ENCODE data around the gene PBX3. TPM values are rescaled to one million over a fixed set of nuclear protein-coding genes. Genes with fewer than 3 reads are reported as not detected.

PBX3 gene
- polyA plus RNA-seq, 1 donor (not counting 4 experiments of a cell fraction or from before 2014, with no cell fraction given): 26.3 TPM

GRCh38 chr9:125752070-125752628, 5.0 kb downstream of the PBX3 start:
- H2AFZ ChIP-seq (ENCODE audit: control insufficient read depth, low read length): no peak overlapping the region
- H3K4me1 ChIP-seq (ENCODE audit: control insufficient read depth, extremely low read depth, insufficient read depth, low read length): peaks cover 31% of the 10 kb centered on the region
- H3K27me3 ChIP-seq (ENCODE audit: control insufficient read depth, extremely low read depth, insufficient read depth, low read length): no peaks in the 10 kb centered on the region
- H3K36me3 ChIP-seq (ENCODE audit: control insufficient read depth in 2 of 2, extremely low read depth in 1 of 2, insufficient read depth in 2 of 2, low read length in 2 of 2): peaks cover 0 to 8% of the 10 kb centered on the region in 2 experiments
- H3K4me3 ChIP-seq (ENCODE audit: control insufficient read depth in 2 of 3, extremely low read depth in 1 of 3, insufficient read depth in 2 of 3, low read depth in 1 of 3, low read length in 3 of 3): peak overlapping the region in 2 of 3 experiments; percentile 28 to 35
- dilution Hi-C loops (cut with MboI; ENCODE audit: extremely low pct_ligation_motif_present, low sequenced_read_pairs): no loop called here
- no peaks in the 10 kb centered on the region for H4K20me1 ChIP-seq (ENCODE audit: control insufficient read depth, extremely low read depth, insufficient read depth, low read length)
- peak overlapping the region; percentile 80 for H3K4me2 ChIP-seq (ENCODE audit: control insufficient read depth, extremely low read depth, insufficient read depth, low read depth, low read length)
- DNase-seq (ENCODE audit: low read depth, low spot score) (no peak), FAIRE-seq (peak; percentile 36)
- no peak for TF ChIP-seq EZH2 (IDR thresholded peaks at IDR 0.05; ENCODE audit: low read length)
- TF ChIP-seq CTCF (optimal IDR thresholded peaks at IDR 0.05 in 1 of 3, IDR thresholded peaks at IDR 0.05 in 1 of 3, conservative IDR thresholded peaks at IDR 0.05 in 1 of 3; ENCODE audit: extremely low read depth in 1 of 3, insufficient read depth in 2 of 3, low read length in 3 of 3): no peak
- H3K9me1 ChIP-seq (ENCODE audit: control insufficient read depth, extremely low read depth, insufficient read depth, low read length): no peaks in the 10 kb centered on the region
- peak overlapping the region; percentile 38 for H3K27ac ChIP-seq (ENCODE audit: control insufficient read depth, insufficient read depth, low read length)
- H3K9me3 ChIP-seq (ENCODE audit: control insufficient read depth, low read depth, low read length): no peaks in the 10 kb centered on the region
- H3K79me2 ChIP-seq (ENCODE audit: control insufficient read depth, insufficient read depth, low read length): peaks cover 77% of the 10 kb centered on the region
- H3K9ac ChIP-seq (ENCODE audit: control insufficient read depth, extremely low read depth, insufficient read depth, low read length): no peak overlapping the region

DNA sequence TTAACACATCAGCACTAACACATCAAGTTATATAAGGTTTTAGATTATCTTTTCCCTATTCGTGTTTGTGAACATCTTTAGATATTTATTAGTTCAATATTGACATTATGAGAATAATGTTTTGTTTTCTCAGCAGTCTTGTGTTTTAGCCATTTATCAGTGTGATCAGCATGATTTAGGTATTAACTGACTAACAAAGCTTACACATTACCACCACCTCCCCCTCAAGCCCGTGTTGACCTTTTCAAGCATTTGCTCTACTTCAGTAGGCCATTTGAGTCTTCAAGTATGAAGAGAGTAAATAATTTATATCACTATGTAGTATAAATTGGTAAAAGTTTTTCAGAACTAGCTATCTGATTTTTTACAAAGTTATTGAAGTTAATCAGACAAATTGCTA, 6.9 kb downstream of the PBX3 start:
- Histone ChIP-seq H3K4me2 (ENCODE audit: control insufficient read depth, extremely low read depth, insufficient read depth, low read depth, low read length) (no peak overlapping the region), H3K9me3 (ENCODE audit: control insufficient read depth, low read depth, low read length) (no peaks in the 10 kb centered on the region), H3K79me2 (ENCODE audit: control insufficient read depth, insufficient read depth, low read length) (peaks cover 78% of the 10 kb centered on the region), H3K27ac (ENCODE audit: control insufficient read depth, insufficient read depth, low read length) (no peak overlapping the region), H4K20me1 (ENCODE audit: control insufficient read depth, extremely low read depth, insufficient read depth, low read length) (no peaks in the 10 kb centered on the region), H3K9ac (ENCODE audit: control insufficient read depth, extremely low read depth, insufficient read depth, low read length) (no peak overlapping the region), H3K9me1 (ENCODE audit: control insufficient read depth, extremely low read depth, insufficient read depth, low read length) (no peaks in the 10 kb centered on the region), H3K27me3 (ENCODE audit: control insufficient read depth, extremely low read depth, insufficient read depth, low read length) (no peaks in the 10 kb centered on the region), H3K4me3 (ENCODE audit: control insufficient read depth in 2 of 3, extremely low read depth in 1 of 3, insufficient read depth in 2 of 3, low read depth in 1 of 3, low read length in 3 of 3) (no peak overlapping the region), H3K4me1 (ENCODE audit: control insufficient read depth, extremely low read depth, insufficient read depth, low read length) (peaks cover 31% of the 10 kb centered on the region), H3K36me3 (ENCODE audit: control insufficient read depth in 2 of 2, extremely low read depth in 1 of 2, insufficient read depth in 2 of 2, low read length in 2 of 2) (peaks cover 0 to 6% of the 10 kb centered on the region in 2 experiments), H2AFZ (ENCODE audit: control insufficient read depth, low read length) (no peak overlapping the region)
- TF ChIP-seq CTCF (optimal IDR thresholded peaks at IDR 0.05 in 1 of 3, IDR thresholded peaks at IDR 0.05 in 1 of 3, conservative IDR thresholded peaks at IDR 0.05 in 1 of 3; ENCODE audit: extremely low read depth in 1 of 3, insufficient read depth in 2 of 3, low read length in 3 of 3) (no peak), EZH2 (IDR thresholded peaks at IDR 0.05; ENCODE audit: low read length) (no peak)
- dilution Hi-C loops (cut with MboI; ENCODE audit: extremely low pct_ligation_motif_present, low sequenced_read_pairs): no loop called here
- FAIRE-seq: no peak
- no peak for DNase-seq (ENCODE audit: low read depth, low spot score)
